Left renal cortex interstitium (tissue), 4 donors: Measurements from ENCODE around the gene SDK1. TPM values are rescaled to one million over a fixed set of nuclear protein-coding genes. Genes with fewer than 3 reads are reported as not detected.
A peak's percentile ranks its signal among the peaks of the same experiment; 100 is the strongest.

ENCODE experiments used
- DNase-seq, 4 donors: peaks; one replicate each; pipeline ENCODE4 v3.0.0-alpha.2; 2013; ENCODE audit warnings: low read depth in 4 of 4, low spot score in 2 of 4, missing footprints in 1 of 4
- polyA plus RNA-seq, 4 donors: library from polyadenylated mRNA; unstranded; fragments of 120-200 nt; gene quantifications; one replicate each; pipeline ENCODE4 v1.2.1, GENCODE V29; 2013; ENCODE audit not compliant: insufficient read length in 4 of 4

The SDK1 gene
- polyA plus RNA-seq, 4 donors = 5.1 to 10.2 (median 6.9) TPM

DNA sequence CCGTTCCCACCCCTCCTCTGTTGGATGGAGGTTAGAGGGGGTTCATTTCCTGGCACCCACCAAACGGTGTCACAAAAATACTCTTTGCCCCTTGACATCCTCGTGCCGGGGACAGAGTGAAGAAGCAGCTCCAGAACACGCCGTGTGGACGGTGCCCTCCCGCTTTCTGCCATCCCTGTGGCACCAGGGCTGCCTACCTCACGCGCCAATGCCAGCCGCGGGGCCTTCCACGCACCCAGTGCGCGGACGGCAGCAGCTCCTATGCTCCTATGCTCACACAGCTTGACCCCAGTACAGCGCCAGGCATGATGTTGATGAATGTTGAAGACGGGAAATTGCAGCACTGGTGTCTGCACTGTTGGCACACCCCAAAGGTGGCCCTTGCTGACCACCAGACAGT lies 873.8 kb downstream of the SDK1 start:
- DNase-seq = no peak

- DNase-seq = no peak
These were observed 874.4 kb downstream of the SDK1 start for GRCh38 chr7:4175346-4175973.

GRCh38 chr7:4177001-4177400 lies 875.9 kb downstream of the SDK1 start:
- DNase-seq = no peak

- DNase-seq = no peak
These were observed 877.4 kb downstream of the SDK1 start for GRCh38 chr7:4178416-4178815.

GRCh38 chr7:4178916-4179687 lies 878.0 kb downstream of the SDK1 start:
- DNase-seq = no peak

DNA sequence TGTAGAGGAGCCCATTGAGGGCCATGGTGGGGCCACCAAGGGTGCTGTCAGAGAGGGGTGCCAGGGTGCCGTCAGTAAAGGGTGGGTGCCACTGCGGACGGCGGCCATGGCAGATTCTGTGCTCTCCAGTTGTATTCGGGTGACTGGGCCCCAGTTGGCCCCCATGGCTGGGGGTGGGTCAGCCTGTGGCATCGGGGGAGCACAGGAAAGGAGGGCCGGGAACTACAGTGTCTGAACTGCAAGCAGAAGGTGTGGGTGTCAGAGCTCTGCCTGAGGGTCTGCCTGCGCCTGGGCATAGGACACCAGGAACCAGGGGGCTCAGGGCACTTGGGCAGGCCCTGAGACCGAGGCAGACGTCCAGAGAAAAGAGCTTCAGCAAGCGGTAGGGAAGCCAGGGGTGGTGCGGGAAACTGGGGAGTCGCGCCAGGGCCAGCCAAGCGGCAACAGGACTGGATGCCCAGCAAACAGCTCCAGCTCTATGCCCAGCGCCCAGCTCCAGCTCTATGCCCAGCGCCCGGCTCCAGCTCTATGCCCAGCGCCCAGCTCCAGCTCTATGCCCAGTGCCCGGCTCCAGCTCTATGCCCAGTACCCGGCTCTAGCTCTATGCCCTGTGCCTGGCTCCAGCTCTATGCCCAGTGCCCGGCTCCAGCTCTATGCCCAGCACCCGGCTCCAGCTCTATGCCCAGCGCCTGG lies 878.8 kb downstream of the SDK1 start:
- DNase-seq = no peak

GRCh38 chr7:4181446-4181845 lies 880.4 kb downstream of the SDK1 start:
- no peak for DNase-seq

GRCh38 chr7:4182605-4183300 lies 881.7 kb downstream of the SDK1 start:
- no peak for DNase-seq

- no peak for DNase-seq
These were observed 883.6 kb downstream of the SDK1 start for GRCh38 chr7:4184653-4185052.

- DNase-seq = no peak
These were observed 884.1 kb downstream of the SDK1 start for GRCh38 chr7:4185136-4185535.

DNA sequence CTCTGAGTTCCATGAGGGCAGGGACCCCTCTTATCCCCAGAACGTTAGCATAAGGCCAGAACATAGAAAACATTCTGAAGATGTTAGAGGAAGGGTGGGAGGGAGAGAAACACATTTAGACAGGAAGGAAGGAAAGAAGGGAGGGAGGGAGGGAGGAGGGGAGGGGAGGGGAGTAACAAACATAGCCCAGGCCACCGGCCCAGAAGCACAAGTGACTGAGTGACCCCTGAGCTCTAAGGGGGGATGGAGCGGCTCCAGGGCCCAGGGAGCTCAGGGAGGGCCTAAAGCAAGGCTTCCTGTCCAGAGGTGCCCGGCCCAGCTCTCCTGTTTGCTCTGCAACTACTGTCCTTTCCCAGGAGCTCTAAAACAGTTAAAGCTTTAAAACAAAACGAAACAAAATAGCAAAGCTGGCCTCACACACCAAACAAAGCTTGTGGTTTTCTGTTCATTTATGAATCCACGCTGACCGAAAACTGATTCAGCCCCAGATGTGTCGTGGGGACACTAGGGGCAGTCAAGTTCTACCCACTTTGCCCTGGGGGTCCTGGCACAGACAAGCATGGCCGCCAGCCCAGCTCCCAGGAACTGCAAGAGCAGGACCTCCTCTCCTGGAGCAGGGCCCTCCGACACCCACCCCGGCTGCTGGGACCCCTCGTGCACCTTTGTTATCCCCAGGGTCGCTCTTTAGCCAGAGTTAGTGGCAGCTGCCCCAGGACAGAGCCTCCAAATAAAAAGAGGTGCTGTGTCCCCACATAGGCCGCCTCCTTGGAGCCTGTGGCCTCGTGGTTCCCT lies 884.9 kb downstream of the SDK1 start:
- DNase-seq = no peak

GRCh38 chr7:4186513-4186780 lies 885.4 kb downstream of the SDK1 start:
- DNase-seq = no peak

GRCh38 chr7:4188651-4189050 lies 887.6 kb downstream of the SDK1 start:
- no peak for DNase-seq

GRCh38 chr7:4189131-4189570 lies 888.1 kb downstream of the SDK1 start:
- DNase-seq = peak in 1 of 4 donors; percentile 64

GRCh38 chr7:4190010-4190981 lies 889.2 kb downstream of the SDK1 start:
- no peak for DNase-seq

DNA sequence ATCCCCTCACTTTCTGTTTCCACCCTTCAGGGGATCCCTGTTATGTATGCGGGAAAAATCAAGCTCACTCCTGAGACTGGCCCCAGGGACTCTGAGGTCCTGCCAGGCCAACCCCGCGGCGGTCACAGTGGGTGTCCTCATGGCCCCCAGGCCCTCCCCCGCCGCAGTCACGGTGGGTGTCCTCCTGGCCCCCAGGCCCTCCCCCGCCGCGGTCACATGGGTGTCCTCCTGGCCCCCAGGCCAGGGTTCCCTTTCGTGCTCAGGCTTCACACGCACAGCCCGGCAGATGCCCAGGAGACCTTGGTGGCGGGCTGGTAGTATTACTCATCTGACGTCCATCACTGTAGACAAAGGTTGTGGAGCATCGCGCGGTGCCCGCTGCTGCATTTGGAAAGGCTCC lies 890.0 kb downstream of the SDK1 start:
- no peak for DNase-seq

- no peak for DNase-seq
These were observed 890.5 kb downstream of the SDK1 start for GRCh38 chr7:4191525-4191924.

DNA sequence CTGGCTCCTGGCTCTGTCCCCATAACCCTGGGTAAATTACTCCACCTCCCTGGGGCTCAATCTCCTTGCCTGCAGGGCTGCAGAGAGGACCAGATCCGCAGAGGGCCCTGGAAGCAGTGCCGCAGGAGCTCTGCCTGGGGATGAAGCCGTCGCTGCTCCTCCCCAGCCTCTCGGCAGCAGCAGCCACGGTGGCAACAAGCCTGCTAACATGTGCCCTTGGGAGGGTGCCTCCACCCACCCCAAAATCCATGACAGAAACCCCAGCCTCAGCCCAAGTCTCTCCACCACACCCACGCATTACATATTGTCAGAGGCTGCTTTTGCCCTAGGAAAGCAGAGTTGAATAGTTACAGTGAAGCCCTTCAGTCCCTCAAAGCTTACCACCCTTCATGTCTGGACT lies 894.6 kb downstream of the SDK1 start:
- no peak for DNase-seq

DNA sequence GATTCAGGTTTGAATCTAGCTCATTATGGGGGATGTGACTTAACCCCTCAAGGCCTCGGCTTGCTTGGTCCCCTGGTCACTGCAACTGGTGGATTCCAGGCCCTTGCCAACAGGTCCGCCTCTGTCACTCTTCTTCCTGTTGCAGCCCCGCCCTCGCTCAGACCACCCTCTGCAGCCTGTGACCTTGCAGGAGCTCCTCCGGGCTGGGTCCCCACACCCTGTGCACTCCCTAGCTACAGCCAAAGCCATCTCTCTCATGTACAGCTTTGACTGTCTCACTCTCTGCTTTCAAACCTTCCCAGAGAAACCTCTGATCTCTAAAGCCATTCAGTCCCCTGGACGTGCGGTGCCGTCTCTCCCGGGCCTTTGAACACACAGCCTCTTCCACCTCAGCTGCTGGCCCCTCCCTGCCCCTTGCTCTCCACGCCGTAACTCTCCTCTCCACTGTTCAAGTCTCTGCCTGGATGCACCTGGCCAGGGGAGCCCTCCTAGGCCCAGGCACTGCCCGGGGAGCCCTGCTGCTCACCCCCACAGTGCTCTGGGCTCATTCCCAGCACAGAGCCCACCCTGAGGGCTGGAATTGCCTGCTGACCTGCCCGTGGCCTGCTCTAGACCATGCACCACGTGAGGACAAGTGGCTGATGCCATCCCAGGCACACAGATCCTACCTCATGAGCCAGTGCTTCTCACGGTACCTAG lies 895.2 kb downstream of the SDK1 start:
- no peak for DNase-seq
